Stimulated activated naive B cell treated with anti-CD40 and anti-IgM and Interleukin-4, amounts not matched to agents 10 μg/mL and 1 μg/mL and 100 μg/mL, for 72 hours (primary cell): ENCODE measurements around the gene FAM118B.
A peak's percentile ranks its signal among the peaks of the same experiment; 100 is the strongest.

Experiments used
- ATAC-seq, 2 donors: fragments of 150-1000 bp; cut with Tn5 transposase; replicated peaks; 2 replicates each; pipeline ENCODE4 v1.10.0; 2021; ENCODE audit warnings: moderate library complexity in 1 of 2
- DNase-seq: peaks from one replicate; pipeline ENCODE4 v3.0.0; 2021
- H3K27ac Mint-ChIP-seq: one replicate; pipeline ENCODE4 v1.8.0; 2022; ENCODE audit warnings: mild to moderate bottlenecking, mixed read lengths
- H3K27me3 Mint-ChIP-seq, 2 donors: one replicate each; pipeline ENCODE4 v1.8.0; 2022; ENCODE audit warnings: mixed read lengths in 2 of 2
- H3K36me3 Mint-ChIP-seq, 2 donors: one replicate each; pipeline ENCODE4 v1.8.0; 2022; ENCODE audit warnings: mixed read lengths in 2 of 2, mild to moderate bottlenecking in 1 of 2
- H3K4me1 Mint-ChIP-seq, 2 donors: one replicate each; pipeline ENCODE4 v1.8.0; 2022; ENCODE audit warnings: mixed read lengths in 2 of 2, mild to moderate bottlenecking in 1 of 2
- H3K4me3 Mint-ChIP-seq, 2 donors: one replicate each; pipeline ENCODE4 v1.8.0; 2022; ENCODE audit warnings: mild to moderate bottlenecking in 2 of 2, mixed read lengths in 2 of 2, moderate library complexity in 1 of 2
- H3K9me3 Mint-ChIP-seq, 2 donors: one replicate each; pipeline ENCODE4 v1.8.0; 2022; ENCODE audit warnings: mixed read lengths in 2 of 2, mild to moderate bottlenecking in 1 of 2

Gene FAM118B

GRCh38 chr11:126211236-126212088 lies at the start of gene FAM118B, which contains the start of gene RPUSD4:
Gene FAM118B (plus strand): TSS chr11:126211782. CDS start chr11:126235002, 23,220 bp downstream.
Gene RPUSD4 (minus strand): TSS chr11:126211650. CDS start chr11:126211638, 12 bp downstream.
- ATAC-seq (peak; percentile 93 to 97), DNase-seq (peak; percentile 98)
- Mint-ChIP-seq H3K27ac (peak within 1 kb of the TSS; percentile 99), H3K4me3 (peak within 1 kb of the TSS; percentile 96 to 98), H3K36me3 (peaks cover 9 to 16% of the 10 kb centered on the region in 2 donors), H3K4me1 (peaks cover 27 to 38% of the 10 kb centered on the region in 2 donors), H3K9me3 (no peaks in the 10 kb centered on the region), H3K27me3 (no peaks in the 10 kb centered on the region)

- Mint-ChIP-seq H3K36me3 (no peaks in the 10 kb centered on the region), H3K4me1 (no peaks in the 10 kb centered on the region)
- no peak for ATAC-seq
Measured at GRCh38 chr11:126162306-126163030, 49.1 kb upstream of the FAM118B start.

GRCh38 chr11:126163074-126163700 lies 48.4 kb upstream of the FAM118B start:
- Mint-ChIP-seq H3K4me3 (no peak overlapping the region), H3K36me3 (no peaks in the 10 kb centered on the region), H3K27ac (no peak overlapping the region), H3K4me1 (no peaks in the 10 kb centered on the region), H3K27me3 (peaks cover 0 to 15% of the 10 kb centered on the region in 2 donors), H3K9me3 (no peaks in the 10 kb centered on the region)
- DNase-seq (no peak), ATAC-seq (no peak)

More at GRCh38 chr11:126162306-126163030, 49.1 kb upstream of the FAM118B start:
- H3K4me3 Mint-ChIP-seq, result no peak overlapping the region
- no peak overlapping the region for H3K27ac Mint-ChIP-seq
- no peak for DNase-seq
- no peaks in the 10 kb centered on the region for H3K9me3 Mint-ChIP-seq
- peaks cover 0 to 13% of the 10 kb centered on the region in 2 donors for H3K27me3 Mint-ChIP-seq

GRCh38 chr11:126163779-126164178 lies 47.8 kb upstream of the FAM118B start:
- peaks cover 0 to 19% of the 10 kb centered on the region in 2 donors for H3K27me3 Mint-ChIP-seq

GRCh38 chr11:126164781-126165180 lies 46.8 kb upstream of the FAM118B start:
- Mint-ChIP-seq H3K4me3 (no peak overlapping the region), H3K27me3 (peaks cover 0 to 19% of the 10 kb centered on the region in 2 donors), H3K27ac (no peak overlapping the region), H3K4me1 (no peaks in the 10 kb centered on the region), H3K9me3 (no peaks in the 10 kb centered on the region), H3K36me3 (no peaks in the 10 kb centered on the region)
- no peak for DNase-seq
- no peak for ATAC-seq

More at GRCh38 chr11:126163779-126164178, 47.8 kb upstream of the FAM118B start:
- ATAC-seq, result no peak
- Mint-ChIP-seq H3K9me3 (no peaks in the 10 kb centered on the region), H3K4me1 (no peaks in the 10 kb centered on the region), H3K36me3 (no peaks in the 10 kb centered on the region), H3K27ac (no peak overlapping the region), H3K4me3 (no peak overlapping the region)
- no peak for DNase-seq

GRCh38 chr11:126165311-126165720 lies 46.3 kb upstream of the FAM118B start:
- no peak overlapping the region for H3K27ac Mint-ChIP-seq
- no peak overlapping the region for H3K4me3 Mint-ChIP-seq
- no peak for DNase-seq

GRCh38 chr11:126165757-126166156 lies 45.8 kb upstream of the FAM118B start:
- DNase-seq, result no peak

More at GRCh38 chr11:126165311-126165720, 46.3 kb upstream of the FAM118B start:
- H3K36me3 Mint-ChIP-seq, result no peaks in the 10 kb centered on the region
- H3K27me3 Mint-ChIP-seq, result peaks cover 0 to 19% of the 10 kb centered on the region in 2 donors
- no peaks in the 10 kb centered on the region for H3K9me3 Mint-ChIP-seq
- H3K4me1 Mint-ChIP-seq, result no peaks in the 10 kb centered on the region
- no peak for ATAC-seq

GRCh38 chr11:126166413-126166812 lies 45.2 kb upstream of the FAM118B start:
- Mint-ChIP-seq H3K4me1 (no peaks in the 10 kb centered on the region), H3K27me3 (peaks cover 0 to 19% of the 10 kb centered on the region in 2 donors), H3K4me3 (no peak overlapping the region), H3K36me3 (no peaks in the 10 kb centered on the region), H3K27ac (no peak overlapping the region), H3K9me3 (no peaks in the 10 kb centered on the region)
- ATAC-seq (no peak), DNase-seq (no peak)

More at GRCh38 chr11:126165757-126166156, 45.8 kb upstream of the FAM118B start:
- Mint-ChIP-seq H3K27me3 (peaks cover 0 to 19% of the 10 kb centered on the region in 2 donors), H3K4me3 (no peak overlapping the region), H3K4me1 (no peaks in the 10 kb centered on the region), H3K27ac (no peak overlapping the region), H3K36me3 (no peaks in the 10 kb centered on the region), H3K9me3 (no peaks in the 10 kb centered on the region)
- ATAC-seq, result no peak

- Mint-ChIP-seq H3K4me1 (no peaks in the 10 kb centered on the region), H3K27ac (no peak overlapping the region), H3K4me3 (no peak overlapping the region), H3K27me3 (peaks cover 0 to 19% of the 10 kb centered on the region in 2 donors), H3K9me3 (no peaks in the 10 kb centered on the region), H3K36me3 (no peaks in the 10 kb centered on the region)
- no peak for DNase-seq
- ATAC-seq, result no peak
Measured at GRCh38 chr11:126167488-126167887, 44.1 kb upstream of the FAM118B start.

- DNase-seq, result no peak
- H3K4me1 Mint-ChIP-seq, result no peaks in the 10 kb centered on the region
- H3K27me3 Mint-ChIP-seq, result peaks cover 0 to 23% of the 10 kb centered on the region in 2 donors
- H3K9me3 Mint-ChIP-seq, result no peaks in the 10 kb centered on the region
- no peak overlapping the region for H3K4me3 Mint-ChIP-seq
- no peak overlapping the region for H3K27ac Mint-ChIP-seq
- no peaks in the 10 kb centered on the region for H3K36me3 Mint-ChIP-seq
- ATAC-seq, result no peak
Measured at GRCh38 chr11:126169291-126169690, 42.3 kb upstream of the FAM118B start.

- H3K4me1 Mint-ChIP-seq, result no peaks in the 10 kb centered on the region
- no peak for DNase-seq
- H3K27ac Mint-ChIP-seq, result no peak overlapping the region
- H3K9me3 Mint-ChIP-seq, result no peaks in the 10 kb centered on the region
- peaks cover 0 to 9% of the 10 kb centered on the region in 2 donors for H3K27me3 Mint-ChIP-seq
- H3K4me3 Mint-ChIP-seq, result no peak overlapping the region
- no peaks in the 10 kb centered on the region for H3K36me3 Mint-ChIP-seq
- ATAC-seq, result no peak
Measured at GRCh38 chr11:126172596-126173038, 39.0 kb upstream of the FAM118B start.

GRCh38 chr11:126173257-126173656 lies 38.3 kb upstream of the FAM118B start:
- Mint-ChIP-seq H3K4me3 (no peak overlapping the region), H3K9me3 (no peaks in the 10 kb centered on the region), H3K4me1 (no peaks in the 10 kb centered on the region), H3K27ac (no peak overlapping the region), H3K36me3 (no peaks in the 10 kb centered on the region), H3K27me3 (peaks cover 0 to 8% of the 10 kb centered on the region in 2 donors)
- no peak for ATAC-seq
- DNase-seq, result no peak

GRCh38 chr11:126174816-126175215 lies 36.8 kb upstream of the FAM118B start:
- peaks cover 0 to 4% of the 10 kb centered on the region in 2 donors for H3K27me3 Mint-ChIP-seq
- H3K27ac Mint-ChIP-seq, result no peak overlapping the region
- DNase-seq (no peak), ATAC-seq (no peak)
- no peaks in the 10 kb centered on the region for H3K4me1 Mint-ChIP-seq
- H3K36me3 Mint-ChIP-seq, result no peaks in the 10 kb centered on the region
- H3K9me3 Mint-ChIP-seq, result no peaks in the 10 kb centered on the region
- no peak overlapping the region for H3K4me3 Mint-ChIP-seq

GRCh38 chr11:126175393-126175792 lies 36.2 kb upstream of the FAM118B start:
- ATAC-seq (no peak), DNase-seq (no peak)
- H3K4me1 Mint-ChIP-seq, result no peaks in the 10 kb centered on the region
- H3K9me3 Mint-ChIP-seq, result no peaks in the 10 kb centered on the region
- H3K36me3 Mint-ChIP-seq, result peaks cover 2 to 3% of the 10 kb centered on the region in 2 donors
- no peak overlapping the region for H3K27ac Mint-ChIP-seq
- H3K4me3 Mint-ChIP-seq, result no peak overlapping the region
- peaks cover 0 to 4% of the 10 kb centered on the region in 2 donors for H3K27me3 Mint-ChIP-seq
